Left cardiac atrium (tissue), 4 donors: ENCODE results near the gene STAP2. TPM values are rescaled to one million over a fixed set of nuclear protein-coding genes. Genes with fewer than 3 reads are reported as not detected.
"Not testable (repeated sequence)": the region's sequence is repeated elsewhere in the genome, so short reads cannot be mapped to it uniquely, and the experiment has no call there.

ENCODE experiments used
- ATAC-seq, 2 donors: fragments of 200-7000 bp; cut with Tn5 transposase; one replicate each; pipeline ENCODE4 v1.9.1; 2020; ENCODE audit warnings: mild to moderate bottlenecking in 2 of 2, moderate library complexity in 2 of 2
- DNase-seq: peaks from one replicate; pipeline ENCODE4 v3.0.0-alpha.2; 2020
- intact Hi-C, 2 donors: fragments of 100-400 bp; cut with DNase I; formaldehyde crosslinking; loops; one replicate each; pipeline versions ENCODE4 v1.14.1 to v1.15.1; 2022 to 2023
- total RNA-seq, 2 donors: library from RNA; stranded (reverse); fragmentation: NEBNext Ultra II Directional; extraction: Animal tissue kit (Norgen Biotek cat#: 25700); gene quantifications; one replicate each; pipeline ENCODE4 v1.2.1, GENCODE V29; 2021
- donor health status: DM: no; HTN: yes; CAD: no.
- donor health status: DM: no; HTN: yes; CAD: no; lungs with severe emphysema.
- donor health status: DM: yes; HTN: yes; CAD: no.
- donor health status: Dilated cardiomyopathy.

STAP2 gene
- total RNA-seq, 2 donors from 2014 or later = 4.8 to 8.2 TPM

DNA sequence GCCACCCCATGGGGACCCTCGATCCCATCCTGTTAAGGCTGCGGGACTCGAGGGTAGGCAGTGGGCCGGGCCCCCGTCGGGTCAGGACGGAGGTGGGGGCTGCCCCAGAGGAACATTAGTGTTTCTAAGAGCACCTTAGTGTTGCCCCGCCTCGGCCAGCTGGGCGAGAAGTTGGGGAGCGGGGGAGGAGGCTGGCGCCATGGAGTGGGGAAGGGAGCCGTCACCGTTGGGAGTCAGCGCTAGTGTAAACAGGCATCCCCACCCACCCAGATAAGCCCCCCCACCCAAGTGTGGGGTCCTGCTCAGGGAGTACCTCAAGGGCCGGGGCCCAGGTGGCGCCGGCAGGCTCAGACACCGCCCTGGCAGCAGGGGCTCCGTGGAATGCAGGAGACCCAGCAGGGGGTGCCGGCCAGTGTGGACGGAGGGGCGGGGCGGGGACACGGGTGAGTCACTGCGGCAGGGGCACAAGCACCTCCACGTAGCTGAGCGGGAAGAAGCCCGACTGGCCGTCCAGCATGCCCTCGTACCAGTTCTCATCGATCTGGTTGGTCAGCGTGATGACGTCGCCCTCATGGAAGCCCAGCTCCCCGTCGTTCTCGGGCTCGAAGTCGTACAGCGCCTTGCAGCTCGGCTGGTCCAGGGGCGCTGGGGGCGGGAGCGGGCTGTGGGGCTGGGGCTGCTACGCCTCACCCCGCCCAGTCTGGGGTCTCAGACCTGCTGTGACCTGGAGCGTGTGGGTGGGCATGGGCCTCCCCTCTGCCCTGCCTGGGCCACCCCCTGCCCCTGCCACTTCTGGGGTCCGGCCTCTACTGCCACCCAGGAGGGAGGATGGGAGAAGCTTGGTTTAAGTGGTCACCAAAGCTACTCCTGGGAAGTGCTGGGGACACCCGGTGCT lies 22.8 kb upstream of the STAP2 start:
- DNase-seq = no peak
- intact Hi-C loops = no loop called here
- ATAC-seq = no peak

- intact Hi-C loops = no loop called here
- ATAC-seq = no peak
Measured at GRCh38 chr19:4360641-4361151, 22.1 kb upstream of the STAP2 start.

GRCh38 chr19:4360081-4360569 lies 21.5 kb upstream of the STAP2 start:
- intact Hi-C loops = no loop called here
- DNase-seq (no peak), ATAC-seq (no peak)

More at GRCh38 chr19:4360641-4361151, 22.1 kb upstream of the STAP2 start:
- no peak for DNase-seq

- no peak for DNase-seq
- intact Hi-C loops = loop anchor here in 1 of 2 donors (10.0 kb wide), 1 partner anchor 45 kb away; the partner anchor contains the start of genes CHAF1A and SH3GL1
- ATAC-seq = no peak
Measured at GRCh38 chr19:4359627-4360000, 21.0 kb upstream of the STAP2 start.

- no peak for DNase-seq
- ATAC-seq = no peak
- intact Hi-C loops = loop anchor here in 1 of 2 donors (10.0 kb wide), 1 partner anchor 46 kb away; the partner anchor contains the start of genes CHAF1A and SH3GL1
Measured at GRCh38 chr19:4358709-4359626, 20.3 kb upstream of the STAP2 start.

DNA sequence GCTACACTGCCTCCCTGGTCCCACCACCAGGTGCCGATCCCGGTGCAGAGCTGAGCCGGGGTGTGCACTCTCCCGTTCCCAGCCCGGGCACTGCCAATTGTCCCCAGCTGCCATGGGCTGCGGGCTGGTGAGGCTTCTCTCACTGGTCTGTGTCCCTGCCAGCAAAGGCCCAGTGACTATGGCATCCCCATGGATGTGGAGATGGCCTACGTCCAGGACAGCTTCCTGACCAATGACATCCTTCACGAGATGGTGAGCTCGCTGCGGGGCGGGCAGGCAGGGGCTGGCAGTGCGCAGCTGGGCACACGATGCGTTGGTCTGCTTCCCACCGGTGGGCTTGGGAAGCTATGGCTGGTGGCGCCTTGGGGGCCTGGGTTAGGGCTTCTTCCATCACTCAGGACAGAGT lies 19.3 kb upstream of the STAP2 start:
- intact Hi-C loops = loop anchor here in 1 of 2 donors (10.0 kb wide), 1 partner anchor 47 kb away; the partner anchor contains the start of genes CHAF1A and SH3GL1
- ATAC-seq (no peak), DNase-seq (no peak)

- ATAC-seq (no peak), DNase-seq (no peak)
- intact Hi-C loops = loop anchor here in 1 of 2 donors (10.0 kb wide), 1 partner anchor 48 kb away; the partner anchor contains the start of genes CHAF1A and SH3GL1
Measured at GRCh38 chr19:4357095-4357797, 18.6 kb upstream of the STAP2 start.

GRCh38 chr19:4354897-4355296 lies 16.3 kb upstream of the STAP2 start:
- intact Hi-C loops = loop anchor here (5.0 to 10.0 kb wide), 2 partner anchors 50 to 88 kb away; partner anchors contain the start of genes CHAF1A (in 1 of the 2) and SH3GL1 (in 1 of the 2)
- ATAC-seq (no peak), DNase-seq (no peak)

GRCh38 chr19:4354282-4354681 lies 15.7 kb upstream of the STAP2 start:
- ATAC-seq (no peak), DNase-seq (no peak)
- intact Hi-C loops = loop anchor here (5.0 to 10.0 kb wide), 2 partner anchors 51 to 87 kb away; partner anchors contain the start of genes CHAF1A (in 1 of the 2) and SH3GL1 (in 1 of the 2)

DNA sequence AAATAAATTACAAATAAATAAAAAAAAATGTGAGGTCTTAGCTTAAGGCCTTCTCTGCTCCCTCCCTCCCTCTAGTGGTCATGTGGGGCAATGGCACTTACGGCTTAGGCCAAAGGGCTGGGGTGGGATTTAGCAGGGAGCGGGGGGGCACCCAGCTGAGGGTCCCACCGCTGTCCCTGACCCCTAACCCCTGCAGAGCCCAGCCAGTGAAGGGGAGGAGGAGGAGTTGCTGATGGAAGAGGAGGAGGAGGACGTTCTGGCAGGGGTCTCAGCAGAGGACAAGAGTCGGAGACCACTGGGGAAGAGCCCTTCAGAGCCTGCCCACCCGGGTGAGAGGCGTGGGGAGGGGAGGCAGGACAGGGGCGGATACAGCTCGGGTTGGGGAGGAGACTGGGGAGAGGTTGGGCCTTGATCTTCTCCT lies 14.1 kb upstream of the STAP2 start:
- intact Hi-C loops = loop anchor here (5.0 to 10.0 kb wide), 2 partner anchors 52 to 85 kb away; partner anchors contain the start of genes CHAF1A (in 1 of the 2) and SH3GL1 (in 1 of the 2)
- peak; percentile 50 to 61 for ATAC-seq
- DNase-seq = no peak

- DNase-seq (no peak), ATAC-seq (no peak)
- intact Hi-C loops = loop anchor here (5.0 to 10.0 kb wide), 2 partner anchors 54 to 83 kb away; partner anchors contain the start of genes CHAF1A (in 1 of the 2) and SH3GL1 (in 1 of the 2)
Measured at GRCh38 chr19:4350726-4351125, 12.1 kb upstream of the STAP2 start.

GRCh38 chr19:4350111-4350510 lies 11.5 kb upstream of the STAP2 start:
- DNase-seq (no peak), ATAC-seq (no peak)
- intact Hi-C loops = loop anchor here (5.0 to 10.0 kb wide), 2 partner anchors 55 to 83 kb away; partner anchors contain the start of genes CHAF1A (in 1 of the 2) and SH3GL1 (in 1 of the 2)

- intact Hi-C loops, ATAC-seq, DNase-seq: not testable (repeated sequence)
Measured at GRCh38 chr19:4349225-4349624, 10.6 kb upstream of the STAP2 start.

GRCh38 chr19:4347521-4347920 lies 8.9 kb upstream of the STAP2 start:
- ATAC-seq (no peak), DNase-seq (no peak)
- intact Hi-C loops = no loop called here

- intact Hi-C loops = no loop called here
- DNase-seq (no peak), ATAC-seq (no peak)
Measured at GRCh38 chr19:4346020-4346383, 7.4 kb upstream of the STAP2 start.

DNA sequence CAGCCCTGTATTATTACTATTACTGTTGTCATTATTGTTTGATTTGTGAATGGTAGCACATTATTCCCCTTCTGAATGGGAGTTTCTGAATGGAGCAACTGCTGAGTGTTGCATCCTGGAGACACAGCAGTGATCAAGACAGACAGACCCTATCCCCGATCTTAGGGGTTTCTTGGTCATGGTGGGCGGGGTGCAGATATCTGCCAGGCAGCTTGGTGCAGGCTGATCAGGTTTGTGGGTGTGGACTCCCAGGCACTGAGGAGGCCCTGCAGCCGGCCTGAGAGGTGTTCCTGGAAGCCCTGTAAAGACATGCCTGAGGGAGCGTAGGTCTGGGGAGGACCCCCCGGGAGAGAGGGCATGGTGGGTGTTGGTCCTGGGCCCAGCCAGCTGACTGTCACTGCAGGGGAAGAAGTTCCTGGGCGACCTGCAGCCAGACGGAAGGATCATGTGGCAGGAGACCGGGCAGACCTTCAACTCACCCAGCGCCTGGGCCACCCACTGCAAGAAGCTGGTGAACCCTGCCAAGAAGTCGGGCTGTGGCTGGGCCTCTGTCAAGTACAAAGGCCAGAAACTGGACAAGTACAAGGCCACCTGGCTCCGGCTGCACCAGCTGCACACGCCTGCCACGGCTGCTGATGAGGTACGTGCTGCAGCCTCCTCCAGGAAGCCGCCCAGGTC lies 6.9 kb upstream of the STAP2 start:
- DNase-seq (no peak), ATAC-seq (no peak)
- intact Hi-C loops = no loop called here
